HG03139 (cell line): ENCODE measurements around the gene NDUFB7.
A peak's percentile ranks its signal among the peaks of the same experiment; 100 is the strongest.
"Not testable (repeated sequence)": the region's sequence is repeated elsewhere in the genome, so short reads cannot be mapped to it uniquely, and the experiment has no call there.

ENCODE experiments used
- ATAC-seq: cut with Tn5 transposase; IDR thresholded peaks from one replicate; pipeline ENCODE4 v1.9.1; 2021; ENCODE audit not compliant: unreplicated experiment

NDUFB7 gene

GRCh38 chr19:14554382-14554812, 17.5 kb downstream of the NDUFB7 start:
- no peak for ATAC-seq

GRCh38 chr19:14553939-14554243, 18.0 kb downstream of the NDUFB7 start:
- no peak for ATAC-seq

DNA sequence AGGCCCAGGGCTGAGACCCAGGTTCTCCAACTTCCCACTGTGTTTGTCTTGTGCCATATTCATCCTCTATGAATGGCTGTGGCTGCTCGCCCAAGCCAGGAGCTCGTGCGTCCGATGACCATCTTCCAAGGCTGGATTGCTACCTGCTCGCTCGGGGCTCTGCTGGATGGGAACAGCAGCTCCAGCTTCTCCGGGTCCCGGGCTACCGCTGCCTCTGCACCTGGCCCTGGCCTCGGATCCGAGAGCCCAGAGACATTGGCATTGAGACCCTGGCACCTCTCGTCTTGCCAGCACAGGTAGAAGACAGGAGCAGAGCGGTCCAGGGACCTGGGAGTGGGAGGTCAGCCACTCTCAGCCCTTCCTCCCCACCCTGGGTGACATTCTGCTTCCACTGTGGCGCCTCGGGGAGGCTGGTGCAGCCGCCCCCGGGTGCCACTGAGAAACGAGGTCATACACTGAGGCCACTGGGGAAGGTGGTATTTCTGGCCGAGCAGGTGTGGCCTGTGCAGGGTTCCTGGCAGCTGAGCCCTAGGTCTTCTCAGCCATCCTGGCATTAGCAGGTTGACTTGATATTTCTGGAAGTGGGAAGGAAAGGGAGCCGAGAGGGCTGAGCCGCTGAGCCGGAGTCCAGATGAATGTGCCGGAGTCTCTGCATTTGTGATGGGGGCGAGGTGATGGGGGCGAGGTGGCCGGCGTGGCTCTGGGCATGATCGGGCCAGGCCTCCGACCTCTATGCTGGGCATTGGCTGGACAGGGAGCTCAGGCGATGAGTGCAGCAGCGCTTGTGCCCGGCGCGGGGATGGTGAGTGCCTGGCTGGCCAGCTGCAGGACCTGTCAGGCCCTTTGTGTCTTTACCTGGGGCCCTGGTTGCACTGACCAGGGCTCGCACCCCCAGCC, 18.6 kb downstream of the NDUFB7 start:
- no peak for ATAC-seq

DNA sequence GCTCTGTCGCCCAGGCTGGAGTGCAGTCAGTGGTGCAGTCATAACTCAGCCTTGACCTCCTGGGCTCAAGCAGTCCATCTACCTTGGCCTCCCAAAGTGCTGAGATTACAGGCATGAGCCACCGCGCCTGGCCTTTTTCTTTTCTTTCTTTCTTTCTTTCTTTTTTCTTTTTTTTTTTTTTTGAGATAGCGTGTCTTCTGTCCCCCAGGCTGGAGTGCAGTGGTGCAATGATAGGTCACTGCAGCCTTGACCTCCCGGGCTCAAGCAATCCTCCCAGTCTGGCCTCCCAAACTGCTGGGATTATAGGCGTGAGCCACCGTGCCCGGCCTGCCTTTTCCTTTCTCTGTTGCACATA, 19.9 kb downstream of the NDUFB7 start:
- ATAC-seq, result not testable (repeated sequence)

DNA sequence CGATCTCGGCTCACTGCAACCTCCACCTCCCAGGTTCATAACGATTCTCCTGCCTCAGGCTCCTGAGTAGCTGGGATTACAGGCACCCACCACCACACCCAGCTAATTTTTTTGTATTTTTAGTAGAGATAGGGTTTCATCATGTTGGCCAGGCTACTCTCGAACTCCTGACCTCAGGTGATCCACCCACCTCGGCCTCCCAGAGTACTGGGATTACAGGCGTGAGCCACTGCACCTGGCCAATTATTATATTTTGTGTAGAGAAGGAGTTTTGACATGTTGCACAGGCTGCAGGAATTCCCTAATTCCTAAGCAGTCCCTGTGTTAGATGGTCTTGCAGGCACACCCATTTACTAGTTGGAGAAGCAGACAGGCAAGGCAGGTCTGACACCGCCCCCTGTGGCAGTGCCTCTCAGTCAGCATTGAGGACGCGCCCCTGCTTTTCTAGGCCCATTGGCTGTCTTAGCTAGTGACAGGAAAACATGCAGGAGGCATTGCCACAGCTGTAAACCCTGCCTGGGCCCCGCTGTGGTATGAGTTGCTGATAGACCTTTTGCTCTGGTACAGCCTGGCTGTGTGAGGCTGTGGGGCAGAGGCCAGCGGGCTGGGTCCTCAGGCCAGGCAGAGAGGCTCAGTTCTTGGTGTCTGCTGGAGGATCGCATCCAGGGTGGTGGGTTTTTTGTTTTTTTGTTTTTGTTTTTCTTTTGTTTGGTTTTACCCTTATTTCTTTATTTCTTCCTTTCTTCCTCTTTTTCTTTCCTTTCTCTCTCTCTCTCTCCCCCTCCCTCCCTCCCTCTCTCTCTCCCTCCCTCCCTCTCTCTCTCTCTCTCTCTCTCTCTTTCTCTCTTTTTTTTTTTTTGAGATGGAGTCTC, 20.5 kb downstream of the NDUFB7 start:
- ATAC-seq, result not testable (repeated sequence)

GRCh38 chr19:14550201-14550754, 21.6 kb downstream of the NDUFB7 start:
- ATAC-seq, result no peak

- no peak for ATAC-seq
These were observed 26.2 kb downstream of the NDUFB7 start for GRCh38 chr19:14545716-14546082.

GRCh38 chr19:14544977-14545715, 26.7 kb downstream of the NDUFB7 start:
- ATAC-seq, result no peak

GRCh38 chr19:14544047-14544446, 27.8 kb downstream of the NDUFB7 start:
- ATAC-seq, result no peak

GRCh38 chr19:14542711-14543328, 29.0 kb downstream of the NDUFB7 start:
- no peak for ATAC-seq

DNA sequence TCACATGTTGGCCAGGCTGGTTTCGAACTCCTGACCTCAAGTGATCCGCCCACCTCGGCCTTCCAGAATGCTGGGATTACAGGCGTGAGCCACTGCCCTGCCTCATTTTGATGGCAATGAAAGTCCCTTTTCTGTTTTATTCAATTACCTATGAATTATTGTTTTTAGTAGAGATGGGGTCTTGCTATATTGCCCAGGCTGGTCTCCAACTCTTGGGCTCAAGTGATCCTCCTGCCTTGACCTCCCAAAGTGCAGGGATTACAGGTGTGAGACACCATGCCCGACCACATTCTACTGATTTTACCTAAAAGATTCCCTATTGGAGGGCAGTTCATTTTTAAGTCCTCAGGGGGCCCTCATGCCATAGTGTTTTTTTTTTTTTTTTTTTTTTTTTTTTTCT, 29.9 kb downstream of the NDUFB7 start:
- not testable (repeated sequence) for ATAC-seq

DNA sequence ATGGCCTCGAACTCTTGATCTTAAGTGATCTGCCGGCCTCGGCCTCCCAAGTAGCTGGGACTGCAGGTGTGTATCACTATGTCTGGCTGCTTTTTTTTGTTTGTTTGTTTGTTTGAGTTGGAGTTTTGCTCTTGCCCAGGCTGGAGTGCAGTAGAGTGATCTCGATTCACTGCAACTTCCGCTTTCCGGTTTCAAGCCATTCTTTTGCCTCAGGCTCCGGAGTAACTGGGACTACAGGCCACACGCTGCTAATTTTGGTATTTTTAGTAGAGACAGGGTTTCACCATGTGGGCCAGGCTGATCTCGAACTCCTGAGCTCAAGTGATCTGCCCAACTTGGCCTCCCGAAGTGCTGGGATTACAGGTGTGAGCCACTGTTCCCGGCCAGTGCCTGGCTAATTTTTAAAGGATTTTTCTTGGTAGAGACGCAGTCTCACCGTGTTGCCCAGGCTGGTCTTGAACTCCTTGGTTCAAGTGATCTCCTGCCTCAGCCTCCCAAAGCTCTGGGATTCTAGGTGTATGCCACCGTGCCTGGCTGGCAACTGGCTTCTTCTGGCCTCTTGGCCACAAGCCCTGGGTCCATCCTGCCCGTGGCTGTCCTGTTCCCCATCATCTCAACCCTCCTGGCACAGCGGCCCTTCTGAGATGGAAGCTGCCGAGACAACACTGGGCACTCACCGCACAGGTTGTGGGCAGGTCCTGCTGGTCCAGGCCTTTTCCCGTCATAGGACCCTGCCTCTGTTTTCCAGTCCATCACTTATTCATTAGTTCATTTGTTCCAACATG, 30.9 kb downstream of the NDUFB7 start:
- no peak for ATAC-seq

DNA sequence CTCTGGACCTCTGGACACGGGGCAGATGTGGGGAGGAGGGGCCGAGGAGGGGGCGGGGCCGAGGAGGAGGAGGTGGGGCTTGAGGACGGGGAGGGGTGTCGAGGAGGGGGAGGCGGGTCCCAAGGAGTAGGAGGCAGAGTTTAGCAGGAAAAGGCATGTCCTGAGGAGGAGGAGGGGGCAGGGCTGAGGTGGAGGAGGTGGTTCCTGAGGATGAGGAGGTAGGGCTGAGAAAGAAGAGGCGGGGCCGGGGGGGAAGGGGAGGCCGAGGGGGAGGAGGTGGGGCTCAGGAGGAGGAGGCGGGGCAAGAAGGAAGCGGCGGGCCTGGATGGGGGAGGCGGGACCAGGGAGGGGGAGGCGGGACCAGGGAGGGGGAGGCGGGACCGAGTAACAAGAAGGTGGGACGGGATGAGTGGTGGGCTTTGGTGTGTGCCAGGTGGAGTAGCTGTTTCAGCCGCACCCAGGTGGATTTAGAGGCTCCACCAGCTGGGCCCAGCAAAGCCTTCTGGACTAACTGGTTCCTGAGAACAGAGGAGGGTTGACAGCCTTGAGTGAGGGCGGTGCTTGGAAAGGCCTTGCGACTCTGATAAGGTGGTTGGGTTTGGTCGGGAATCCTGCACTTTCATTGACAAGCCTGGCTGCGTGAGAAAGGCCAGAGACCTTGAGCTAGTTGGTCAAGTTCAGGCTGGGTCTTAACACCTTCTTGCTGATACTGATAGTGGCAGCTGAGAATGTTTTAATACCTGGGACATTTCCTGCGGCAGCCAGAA, 34.8 kb downstream of the NDUFB7 start:
- ATAC-seq, result no peak

- ATAC-seq, result no peak
These were observed 38.4 kb downstream of the NDUFB7 start for GRCh38 chr19:14533450-14533849.

DNA sequence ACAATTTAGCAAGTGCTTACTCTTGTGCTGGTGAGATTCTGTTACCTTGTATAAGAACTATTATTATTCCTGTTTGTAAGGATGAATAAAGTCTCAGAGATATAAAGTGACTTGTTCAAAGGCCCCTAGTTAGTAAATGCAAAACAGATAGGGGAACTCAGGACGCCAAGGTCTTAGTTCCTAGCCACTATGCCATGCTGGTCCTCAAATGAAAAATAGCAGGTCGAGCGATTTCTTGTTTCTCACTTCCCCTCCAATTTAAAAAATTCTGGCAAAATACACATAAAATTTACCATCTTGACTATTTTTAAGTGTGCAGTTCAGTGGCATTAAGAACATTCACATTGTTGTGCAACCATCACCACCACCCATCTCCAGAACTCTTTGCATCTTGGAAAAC, 41.4 kb downstream of the NDUFB7 start:
- no peak for ATAC-seq

GRCh38 chr19:14530005-14530348, 41.9 kb downstream of the NDUFB7 start:
- ATAC-seq, result no peak

DNA sequence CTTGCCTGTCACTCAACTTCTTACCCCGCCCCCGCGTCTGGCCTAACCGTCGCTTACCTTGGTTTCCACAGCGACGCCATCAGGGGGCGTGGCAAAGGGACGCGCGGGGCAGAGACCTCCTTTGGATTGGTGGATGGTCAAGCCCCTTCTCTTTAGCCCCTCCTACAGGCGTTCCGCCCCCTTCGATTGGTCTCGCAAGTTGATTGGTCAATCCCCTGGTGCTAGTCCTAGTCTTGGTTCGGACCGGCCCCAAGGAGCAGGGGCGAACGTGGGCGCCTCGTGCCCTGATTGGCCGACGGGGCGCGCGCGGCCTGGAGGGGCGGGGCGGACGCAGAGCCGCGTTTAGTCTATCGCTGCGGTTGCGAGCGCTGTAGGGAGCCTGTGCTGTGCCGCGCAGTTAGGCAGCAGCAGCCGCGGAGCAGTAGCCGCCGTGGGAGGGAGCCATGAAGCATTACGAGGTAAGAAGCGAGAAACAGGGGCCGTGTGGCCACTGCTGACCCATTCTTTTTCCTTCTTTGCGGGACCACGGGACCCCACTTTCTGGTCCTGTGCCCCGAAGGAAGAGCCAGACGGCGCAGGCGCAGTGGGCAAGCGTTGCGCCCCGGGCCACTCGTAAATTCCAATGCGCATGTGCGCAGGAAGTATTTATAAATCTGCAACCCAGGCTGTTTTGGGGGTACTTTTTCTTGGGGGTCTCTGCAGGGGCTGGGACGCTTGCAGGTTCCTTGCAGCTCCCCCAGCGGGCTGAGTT, 42.4 kb downstream of the NDUFB7 start, which contains the start of gene TECR:
TECR (plus strand) TSS at position 341 of the 751 bp plus-strand sequence; CDS start at position 444, 103 bp downstream.
- ATAC-seq, result peak; percentile 90

DNA sequence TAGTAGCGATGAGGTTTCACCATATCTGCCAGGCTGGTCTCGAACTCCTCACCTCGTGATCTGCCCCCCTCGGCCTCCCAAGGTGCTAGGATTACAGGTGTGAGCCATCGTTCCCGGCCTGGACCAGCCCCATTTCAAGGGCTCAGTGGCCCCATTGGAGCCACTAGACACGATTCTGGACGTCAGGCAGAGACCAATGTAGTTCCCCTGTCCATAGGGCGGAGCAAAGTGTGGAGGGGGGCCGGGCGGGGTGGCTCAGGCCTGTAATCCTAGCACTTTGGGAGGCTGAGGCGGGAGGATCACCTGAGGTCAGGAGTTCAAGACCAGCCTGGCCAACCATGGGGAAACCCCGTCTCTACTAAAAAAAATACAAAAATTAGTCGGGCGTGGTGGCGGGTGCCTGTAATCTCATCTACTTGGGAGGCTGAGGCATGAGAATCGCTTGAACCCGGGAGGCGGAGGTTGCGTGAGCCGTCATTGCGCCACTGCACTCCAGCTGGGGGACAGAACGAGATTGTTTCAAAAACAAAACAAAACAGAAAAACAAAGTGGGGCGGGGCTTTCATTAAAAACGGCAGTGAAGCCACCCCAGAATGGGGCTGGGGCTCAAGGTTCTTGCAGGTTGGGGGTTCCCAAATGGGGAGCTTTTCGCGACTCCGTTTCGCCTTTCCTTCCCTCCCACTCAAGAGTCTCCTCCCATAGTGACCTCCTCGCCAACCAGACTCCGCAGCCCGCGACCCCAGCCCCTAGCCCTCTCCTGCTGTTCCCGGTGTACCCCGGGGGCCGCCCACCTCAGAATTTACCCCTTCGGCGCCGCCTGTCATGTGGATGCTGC, 43.2 kb downstream of the NDUFB7 start:
- ATAC-seq, result no peak
